Heart right ventricle (tissue), 16 donors: Measurements from ENCODE around the gene TSN. TPM values are rescaled to one million over a fixed set of nuclear protein-coding genes. Genes with fewer than 3 reads are reported as not detected.

Experiments used
- ATAC-seq, 8 donors: fragments of 200-7000 bp; cut with Tn5 transposase; one replicate each; pipeline ENCODE4 v1.9.1; 2020; ENCODE audit warnings: mild to moderate bottlenecking in 8 of 8, moderate library complexity in 8 of 8, moderate number of reproducible peaks in 1 of 8
- DNase-seq, 2 donors: peaks; one replicate each; pipeline ENCODE4 v3.0.0-alpha.2; 2020
- H3K27ac ChIP-seq, 10 donors: fragments of 200-600 bp; sonication (generic) in 2 of 10; one replicate each; pipeline versions ENCODE4 v1.5.0 to v1.8.0; 2020 to 2022; ENCODE audit warnings: mild to moderate bottlenecking in 3 of 10
- H3K27me3 ChIP-seq, 7 donors: fragments of 200-600 bp; one replicate each; pipeline ENCODE4 v1.8.0; 2021 to 2022; ENCODE audit warnings: mild to moderate bottlenecking in 2 of 7
- H3K36me3 ChIP-seq, 9 donors: fragments of 200-600 bp; sonication (generic) in 1 of 9; one replicate each; pipeline versions ENCODE4 v1.5.0 to v1.8.0; 2020 to 2022; ENCODE audit warnings: mild to moderate bottlenecking in 2 of 9
- H3K4me1 ChIP-seq, 9 donors: fragments of 200-600 bp; sonication (generic) in 1 of 9; one replicate each; pipeline versions ENCODE4 v1.5.0 to v1.8.0; 2020 to 2022; ENCODE audit warnings: mild to moderate bottlenecking in 4 of 9
- H3K4me3 ChIP-seq, 10 donors: fragments of 200-600 bp; sonication (generic) in 2 of 10; one replicate each; pipeline versions ENCODE4 v1.5.0 to v1.8.0; 2020 to 2022; ENCODE audit warnings: mild to moderate bottlenecking in 7 of 10, moderate library complexity in 2 of 10
- H3K9me3 ChIP-seq, 11 donors: fragments of 200-600 bp in 10 of 11; sonication (generic) in 2 of 11; one replicate each; pipeline versions ENCODE4 v1.5.0 to v1.8.0; 2013 to 2022; ENCODE audit warnings: mild to moderate bottlenecking in 2 of 11, control low read depth in 1 of 11, moderate library complexity in 1 of 11
- WGBS, 2 donors: extraction: QIAGEN DNeasy Blood & Tissue Kit; methylation state at CpG; one replicate each; pipeline ENCODE4 v1.1.7; 2013; ENCODE audit warnings: inconsistent platforms in 1 of 2; 5-methylcytosine and 5-hydroxymethylcytosine counted together
- intact Hi-C, 10 donors: fragments of 100-400 bp; cut with DNase I; formaldehyde crosslinking; loops; one replicate each; pipeline versions ENCODE4 v1.11.1 to v1.14.2; 2022
- polyA plus RNA-seq, 2 donors: library from polyadenylated mRNA; stranded (reverse); fragments of 200-250 nt; gene quantifications; one replicate each; pipeline ENCODE4 v1.2.3, GENCODE V29; 2013
- total RNA-seq, 10 donors: library from RNA; stranded (reverse); fragmentation: NEBNext Ultra II Directional in 3 of 10; extraction: Animal tissue kit (Norgen Biotek cat#: 25700) in 3 of 10; gene quantifications; one replicate each; pipeline versions ENCODE4 v1.2.1 to v1.2.4, GENCODE V29; 2021 to 2023
- TF ChIP-seq, protein P1 (sequence below), 9 donors: fragments of 200-600 bp; sonication (generic) in 2 of 9; IDR thresholded peaks; one replicate each; pipeline versions ENCODE4 v1.5.0 to v1.8.0; 2021 to 2022; ENCODE audit warnings: antibody characterized with exemption in 9 of 9, mild to moderate bottlenecking in 5 of 9, moderate library complexity in 1 of 9
- donor health status: Arrhythmogenic right ventricular cardiomyopathy.
- donor health status: ischemic (EF 13 %, LVEDD 7.1; RV severe dilation, severe dysfunction).
- donor health status: healthy with polysubstance abuse.
- donor health status: DM: no; HTN: yes; CAD: no.
- donor health status: DM: no; HTN: no; CAD: no.
- donor health status: ischemic (EF 25% LVEDD 6.9; RV normal size, moderate dysfunction).
- donor health status: ischemic (EF 25% LVEDD 5.7; RV mildly dilated, moderate dysfunction).
- donor health status: healthy.
- donor health status: DM: yes; HTN: yes; CAD: no.
- donor health status: Ischemic cardiomyopathy.
- donor health status: ischemic (EF 35%, LVEDD 5.7; RV mildly dilated, moderate dysfunction).
- donor health status: nonischemic (EF 11% LVEDD 7.7; RV severe dilation, severe dysfunction).
- donor health status: DM: yes; HTN: yes; CAD: no.
- donor health status: PGD.
- donor health status: ischemic (EF 29% LVEDD 5.4; RV normal size, mild dysfunction).
- donor health status: nonischemic (EF 23%, LVEDD 6.1; RV moderate dilation, normal function).

The TSN gene
- total and polyA plus RNA-seq, 12 donors = 15.3 to 54.4 (median 47.3) TPM

DNA sequence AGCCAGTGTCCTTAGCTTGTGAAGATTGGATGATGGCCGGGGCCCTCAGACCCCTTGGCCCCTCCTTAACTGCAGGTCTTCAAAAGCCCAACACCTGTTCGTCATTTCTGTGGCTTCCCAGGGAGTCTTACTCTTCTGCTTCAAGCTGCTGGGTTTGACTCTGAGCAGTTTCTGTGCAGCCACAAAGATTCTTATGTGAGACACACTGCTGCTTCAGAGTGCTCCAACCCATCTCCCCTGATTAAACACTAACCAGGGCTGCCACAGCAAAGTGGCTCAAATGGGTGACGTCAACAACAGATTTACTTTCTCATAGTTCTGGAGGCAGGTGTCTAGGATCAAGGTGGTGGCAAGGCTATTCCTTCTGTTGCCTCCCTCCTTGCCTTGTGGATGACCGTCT lies 40.8 kb downstream of the TSN start:
- no peak for ATAC-seq
- Histone ChIP-seq H3K27me3 (peaks cover 0 to 6% (median 0%) of the 10 kb centered on the region in 7 donors), H3K4me3 (no peak overlapping the region), H3K36me3 (no peaks in the 10 kb centered on the region), H3K4me1 (no peaks in the 10 kb centered on the region), H3K27ac (no peak overlapping the region), H3K9me3 (peaks cover 0 to 8% (median under 1%) of the 10 kb centered on the region in 11 donors)
- no peak for DNase-seq
- TF ChIP-seq, protein P1, sequence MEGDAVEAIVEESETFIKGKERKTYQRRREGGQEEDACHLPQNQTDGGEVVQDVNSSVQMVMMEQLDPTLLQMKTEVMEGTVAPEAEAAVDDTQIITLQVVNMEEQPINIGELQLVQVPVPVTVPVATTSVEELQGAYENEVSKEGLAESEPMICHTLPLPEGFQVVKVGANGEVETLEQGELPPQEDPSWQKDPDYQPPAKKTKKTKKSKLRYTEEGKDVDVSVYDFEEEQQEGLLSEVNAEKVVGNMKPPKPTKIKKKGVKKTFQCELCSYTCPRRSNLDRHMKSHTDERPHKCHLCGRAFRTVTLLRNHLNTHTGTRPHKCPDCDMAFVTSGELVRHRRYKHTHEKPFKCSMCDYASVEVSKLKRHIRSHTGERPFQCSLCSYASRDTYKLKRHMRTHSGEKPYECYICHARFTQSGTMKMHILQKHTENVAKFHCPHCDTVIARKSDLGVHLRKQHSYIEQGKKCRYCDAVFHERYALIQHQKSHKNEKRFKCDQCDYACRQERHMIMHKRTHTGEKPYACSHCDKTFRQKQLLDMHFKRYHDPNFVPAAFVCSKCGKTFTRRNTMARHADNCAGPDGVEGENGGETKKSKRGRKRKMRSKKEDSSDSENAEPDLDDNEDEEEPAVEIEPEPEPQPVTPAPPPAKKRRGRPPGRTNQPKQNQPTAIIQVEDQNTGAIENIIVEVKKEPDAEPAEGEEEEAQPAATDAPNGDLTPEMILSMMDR (IDR thresholded peaks at IDR 0.05) = no peak
- intact Hi-C loops = no loop called here
- WGBS, 2 donors = 92 to 94% methylated on average over 4 of the region's 4 CpGs

DNA sequence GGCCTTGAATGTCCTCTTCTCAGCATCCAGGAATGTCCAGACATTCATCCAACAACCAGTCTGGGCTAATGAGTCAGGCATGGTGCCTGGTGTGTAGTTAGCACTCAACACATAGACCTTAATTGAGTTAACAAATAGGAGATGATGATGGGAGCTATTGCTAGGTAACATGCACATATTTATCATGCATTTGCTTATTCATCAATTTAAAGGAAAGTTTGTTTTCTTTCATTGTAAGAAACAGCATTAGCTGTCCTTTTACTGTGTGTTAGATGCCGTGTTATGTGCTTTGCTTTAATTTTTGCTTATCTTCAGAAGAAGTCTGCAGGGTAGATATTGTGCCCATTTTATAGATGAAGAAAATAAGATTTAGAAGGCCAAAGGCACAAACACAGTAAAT lies 43.2 kb downstream of the TSN start:
- Histone ChIP-seq H3K4me3 (no peak overlapping the region), H3K36me3 (no peaks in the 10 kb centered on the region), H3K27ac (no peak overlapping the region), H3K27me3 (peaks cover 0 to 6% (median 0%) of the 10 kb centered on the region in 7 donors), H3K9me3 (peaks cover 0 to 25% (median 11%) of the 10 kb centered on the region in 11 donors), H3K4me1 (no peaks in the 10 kb centered on the region)
- TF ChIP-seq, protein P1 (IDR thresholded peaks at IDR 0.05) = no peak
- 91 to 92% methylated on average over 1 of the region's 1 CpG for WGBS, 2 donors
- no peak for DNase-seq
- ATAC-seq = no peak
- intact Hi-C loops = no loop called here

DNA sequence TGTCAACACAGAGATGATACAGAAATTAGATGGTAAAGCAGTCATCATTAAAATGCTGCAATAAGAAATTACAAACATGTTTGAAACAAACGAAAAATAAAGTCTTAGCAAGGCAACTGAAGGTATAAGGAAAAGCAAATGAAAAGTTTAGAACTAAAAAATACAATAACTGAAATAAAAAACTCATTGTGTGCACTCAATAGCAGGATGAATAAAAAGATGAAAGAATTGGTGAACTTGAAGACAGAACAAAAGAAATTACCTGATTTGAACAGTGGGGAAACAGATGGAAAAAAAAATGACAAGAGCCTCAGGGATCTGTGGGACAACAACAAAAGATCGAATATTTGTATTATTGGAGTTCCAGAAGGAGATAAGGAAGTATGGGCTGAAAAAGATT lies 46.5 kb downstream of the TSN start:
- H3K36me3 ChIP-seq = no peaks in the 10 kb centered on the region
- intact Hi-C loops = no loop called here
- no peak overlapping the region for H3K27ac ChIP-seq
- H3K4me3 ChIP-seq = no peak overlapping the region
- H3K4me1 ChIP-seq = peaks cover 0 to 4% (median 0%) of the 10 kb centered on the region in 9 donors
- ATAC-seq = no peak
- WGBS, 2 donors = 84 to 88% methylated on average over 2 of the region's 2 CpGs
- peaks cover 0 to 5% (median 0%) of the 10 kb centered on the region in 7 donors for H3K27me3 ChIP-seq
- TF ChIP-seq, protein P1 (IDR thresholded peaks at IDR 0.05) = no peak
- H3K9me3 ChIP-seq = peaks cover 0 to 25% (median 11%) of the 10 kb centered on the region in 11 donors
- DNase-seq = no peak

DNA sequence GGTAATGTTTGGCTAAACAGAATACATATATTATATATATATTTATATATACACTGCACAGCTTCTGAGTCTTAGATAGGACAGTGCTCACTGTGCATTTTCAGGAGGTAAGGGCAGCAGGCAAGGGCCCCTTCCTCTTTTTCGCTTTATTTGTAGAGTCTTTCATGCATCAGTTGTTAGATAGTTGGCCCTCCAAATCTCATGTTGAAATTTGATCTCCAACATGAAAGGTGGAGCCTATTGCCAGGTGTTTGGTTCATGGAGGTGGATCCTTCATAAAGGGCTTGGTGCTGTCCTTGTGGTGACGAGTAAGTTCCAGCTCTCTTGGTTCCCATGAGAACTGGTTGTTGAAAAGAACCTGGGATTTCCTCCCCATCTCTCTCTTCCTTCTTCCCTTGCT lies 48.1 kb downstream of the TSN start:
- Histone ChIP-seq H3K27ac (no peak overlapping the region), H3K9me3 (peaks cover 0 to 25% (median 11%) of the 10 kb centered on the region in 11 donors), H3K4me1 (peaks cover 0 to 4% (median 0%) of the 10 kb centered on the region in 9 donors), H3K4me3 (no peak overlapping the region), H3K27me3 (peaks cover 0 to 5% (median 0%) of the 10 kb centered on the region in 7 donors), H3K36me3 (no peaks in the 10 kb centered on the region)
- DNase-seq (no peak), ATAC-seq (no peak)
- intact Hi-C loops = no loop called here
- TF ChIP-seq, protein P1 (IDR thresholded peaks at IDR 0.05) = no peak
- WGBS, 2 donors = 73 to 80% methylated on average over 2 of the region's 2 CpGs
